Neural crest cell (in vitro differentiated cells): ENCODE data around the gene GRIK2. TPM values are rescaled to one million over a fixed set of nuclear protein-coding genes. Genes with fewer than 3 reads are reported as not detected.

Source experiments
- DNase-seq: peaks from one replicate; pipeline ENCODE4 v3.0.0; 2021; ENCODE audit warnings: low read depth, mixed read lengths, low spot score
- H3K27ac Mint-ChIP-seq: one replicate; pipeline ENCODE4 v1.8.0; 2021; ENCODE audit warnings: mild to moderate bottlenecking, mixed read lengths; ENCODE audit not compliant: unreplicated experiment
- H3K27me3 Mint-ChIP-seq: 2 replicates; pipeline ENCODE4 v1.8.0; 2021; ENCODE audit warnings: low read depth, mild to moderate bottlenecking, mixed read lengths
- H3K36me3 Mint-ChIP-seq: 2 replicates; pipeline ENCODE4 v1.8.0; 2021; ENCODE audit warnings: low read depth, mild to moderate bottlenecking, mixed read lengths
- H3K4me1 Mint-ChIP-seq: 2 replicates; pipeline ENCODE4 v1.8.0; 2021; ENCODE audit warnings: mixed read lengths
- H3K4me3 Mint-ChIP-seq: one replicate; pipeline ENCODE4 v1.8.0; 2021; ENCODE audit warnings: mild to moderate bottlenecking, mixed read lengths
- H3K9me3 Mint-ChIP-seq: 2 replicates; pipeline ENCODE4 v1.8.0; 2021; ENCODE audit warnings: mixed read lengths
- total RNA-seq: library from RNA; stranded (reverse); gene quantifications from 2 replicates; pipeline ENCODE4 v1.2.1, GENCODE V29; 2021
- TF ChIP-seq, protein P1 (sequence below): fragments of 200-600 bp; sonication (generic); conservative IDR thresholded peaks from 2 replicates; pipeline ENCODE4 v1.5.0; 2021; ENCODE audit warnings: antibody characterized with exemption, mild to moderate bottlenecking

Gene GRIK2
- total RNA-seq, 1 donor from 2014 or later, result 10.5 TPM

DNA sequence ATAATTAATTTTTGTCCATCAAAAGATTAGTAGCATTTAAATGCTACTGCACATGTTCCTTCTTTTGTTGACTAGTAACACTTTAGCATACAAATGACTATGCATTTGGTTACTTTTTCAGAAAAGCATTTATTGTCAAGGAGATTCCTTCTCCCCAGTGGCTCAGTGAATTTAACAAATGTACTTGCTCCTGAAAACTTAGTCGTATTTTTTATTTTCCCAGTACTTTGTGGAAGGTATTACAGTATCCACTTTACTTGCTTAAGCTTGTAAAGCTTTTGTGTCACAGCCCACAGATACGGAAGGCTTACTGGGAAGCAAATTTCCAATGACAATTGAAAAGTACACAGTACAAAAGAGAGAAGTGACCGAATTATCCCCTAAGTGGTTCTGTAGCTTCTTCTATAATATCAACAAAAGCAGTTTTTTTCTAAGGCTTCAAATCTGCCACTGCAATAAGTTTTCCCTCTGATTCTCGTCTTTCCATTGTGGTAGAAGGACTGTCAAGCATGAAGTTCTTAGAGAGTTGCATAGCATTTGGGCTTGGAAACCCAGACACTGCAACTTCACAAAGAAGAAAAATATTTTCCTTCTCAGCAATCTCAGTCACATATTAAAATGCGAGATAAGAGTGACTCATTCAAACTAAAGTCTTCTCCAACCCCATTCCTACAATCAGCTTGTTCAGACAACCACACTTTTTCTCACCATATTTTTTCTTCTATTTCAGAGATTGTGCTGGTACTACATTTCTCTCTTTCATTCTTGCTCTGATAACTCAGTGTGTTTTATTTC, 431.2 kb downstream of the GRIK2 start:
- peaks cover 20% of the 10 kb centered on the region for H3K36me3 Mint-ChIP-seq
- H3K27ac Mint-ChIP-seq, result no peak overlapping the region
- no peak for DNase-seq
- TF ChIP-seq, protein P1, sequence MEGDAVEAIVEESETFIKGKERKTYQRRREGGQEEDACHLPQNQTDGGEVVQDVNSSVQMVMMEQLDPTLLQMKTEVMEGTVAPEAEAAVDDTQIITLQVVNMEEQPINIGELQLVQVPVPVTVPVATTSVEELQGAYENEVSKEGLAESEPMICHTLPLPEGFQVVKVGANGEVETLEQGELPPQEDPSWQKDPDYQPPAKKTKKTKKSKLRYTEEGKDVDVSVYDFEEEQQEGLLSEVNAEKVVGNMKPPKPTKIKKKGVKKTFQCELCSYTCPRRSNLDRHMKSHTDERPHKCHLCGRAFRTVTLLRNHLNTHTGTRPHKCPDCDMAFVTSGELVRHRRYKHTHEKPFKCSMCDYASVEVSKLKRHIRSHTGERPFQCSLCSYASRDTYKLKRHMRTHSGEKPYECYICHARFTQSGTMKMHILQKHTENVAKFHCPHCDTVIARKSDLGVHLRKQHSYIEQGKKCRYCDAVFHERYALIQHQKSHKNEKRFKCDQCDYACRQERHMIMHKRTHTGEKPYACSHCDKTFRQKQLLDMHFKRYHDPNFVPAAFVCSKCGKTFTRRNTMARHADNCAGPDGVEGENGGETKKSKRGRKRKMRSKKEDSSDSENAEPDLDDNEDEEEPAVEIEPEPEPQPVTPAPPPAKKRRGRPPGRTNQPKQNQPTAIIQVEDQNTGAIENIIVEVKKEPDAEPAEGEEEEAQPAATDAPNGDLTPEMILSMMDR, result no peak
- H3K9me3 Mint-ChIP-seq, result peaks cover 17% of the 10 kb centered on the region
- H3K27me3 Mint-ChIP-seq, result no peaks in the 10 kb centered on the region
- no peaks in the 10 kb centered on the region for H3K4me1 Mint-ChIP-seq
- H3K4me3 Mint-ChIP-seq, result no peak overlapping the region

GRCh38 chr6:101826269-101826668, 432.8 kb downstream of the GRIK2 start:
- H3K4me3 Mint-ChIP-seq, result no peak overlapping the region
- H3K27ac Mint-ChIP-seq, result no peak overlapping the region
- TF ChIP-seq, protein P1, result no peak
- no peak for DNase-seq
- no peaks in the 10 kb centered on the region for H3K4me1 Mint-ChIP-seq
- H3K36me3 Mint-ChIP-seq, result peaks cover 23% of the 10 kb centered on the region
- H3K27me3 Mint-ChIP-seq, result no peaks in the 10 kb centered on the region
- peaks cover 23% of the 10 kb centered on the region for H3K9me3 Mint-ChIP-seq

GRCh38 chr6:101826678-101827077, 433.2 kb downstream of the GRIK2 start:
- TF ChIP-seq, protein P1, result no peak
- DNase-seq, result no peak
- no peaks in the 10 kb centered on the region for H3K4me1 Mint-ChIP-seq
- H3K27me3 Mint-ChIP-seq, result no peaks in the 10 kb centered on the region
- H3K4me3 Mint-ChIP-seq, result no peak overlapping the region
- peaks cover 23% of the 10 kb centered on the region for H3K9me3 Mint-ChIP-seq
- H3K36me3 Mint-ChIP-seq, result peaks cover 23% of the 10 kb centered on the region
- H3K27ac Mint-ChIP-seq, result no peak overlapping the region

- H3K9me3 Mint-ChIP-seq, result peaks cover 23% of the 10 kb centered on the region
- TF ChIP-seq, protein P1, result no peak
- peaks cover 23% of the 10 kb centered on the region for H3K36me3 Mint-ChIP-seq
- no peak overlapping the region for H3K4me3 Mint-ChIP-seq
- H3K4me1 Mint-ChIP-seq, result no peaks in the 10 kb centered on the region
- H3K27me3 Mint-ChIP-seq, result no peaks in the 10 kb centered on the region
- no peak overlapping the region for H3K27ac Mint-ChIP-seq
- no peak for DNase-seq
Measured at GRCh38 chr6:101830501-101831031, 437.1 kb downstream of the GRIK2 start.

- Mint-ChIP-seq H3K9me3 (peaks cover 22% of the 10 kb centered on the region), H3K36me3 (peaks cover 20% of the 10 kb centered on the region), H3K4me3 (no peak overlapping the region), H3K27me3 (no peaks in the 10 kb centered on the region), H3K27ac (no peak overlapping the region), H3K4me1 (no peaks in the 10 kb centered on the region)
- no peak for DNase-seq
- TF ChIP-seq, protein P1, result no peak
Measured at GRCh38 chr6:101832371-101832770, 438.9 kb downstream of the GRIK2 start.
